ENCODE results near the gene CCSER1. TPM values are rescaled to one million over a fixed set of nuclear protein-coding genes. Genes with fewer than 3 reads are reported as not detected.

CCSER1 gene
- total RNA-seq, 4 donors from 2014 or later = 3.6 to 7.0 (median 5.5) TPM

DNA sequence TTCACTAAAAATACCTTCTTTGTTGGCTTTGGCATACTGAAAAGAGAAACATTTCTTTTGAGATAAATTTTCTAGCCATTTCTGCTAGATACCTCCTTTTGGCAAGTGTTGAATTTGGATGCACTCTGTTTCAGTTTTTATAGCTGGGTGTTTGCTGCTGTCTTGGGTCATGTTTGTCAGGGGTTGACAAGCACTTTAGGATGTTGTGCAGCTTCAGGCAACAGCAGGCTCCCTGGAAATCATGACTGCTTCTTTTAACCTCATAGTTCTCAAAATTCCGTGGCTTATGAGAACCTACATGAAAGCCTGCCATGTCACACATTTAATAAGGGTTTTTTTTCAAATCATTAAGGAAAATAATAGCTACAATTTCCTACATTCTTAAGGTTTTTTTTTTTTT lies 36.7 kb downstream of the CCSER1 start:
- TF ChIP-seq POLR2A (IDR thresholded peaks at IDR 0.05; ENCODE audit: low read depth) (no peak), POLR2AphosphoS5 (IDR thresholded peaks at IDR 0.05) (no peak), EP300 (IDR thresholded peaks at IDR 0.05) (no peak)
- TF ChIP-seq, protein P1, sequence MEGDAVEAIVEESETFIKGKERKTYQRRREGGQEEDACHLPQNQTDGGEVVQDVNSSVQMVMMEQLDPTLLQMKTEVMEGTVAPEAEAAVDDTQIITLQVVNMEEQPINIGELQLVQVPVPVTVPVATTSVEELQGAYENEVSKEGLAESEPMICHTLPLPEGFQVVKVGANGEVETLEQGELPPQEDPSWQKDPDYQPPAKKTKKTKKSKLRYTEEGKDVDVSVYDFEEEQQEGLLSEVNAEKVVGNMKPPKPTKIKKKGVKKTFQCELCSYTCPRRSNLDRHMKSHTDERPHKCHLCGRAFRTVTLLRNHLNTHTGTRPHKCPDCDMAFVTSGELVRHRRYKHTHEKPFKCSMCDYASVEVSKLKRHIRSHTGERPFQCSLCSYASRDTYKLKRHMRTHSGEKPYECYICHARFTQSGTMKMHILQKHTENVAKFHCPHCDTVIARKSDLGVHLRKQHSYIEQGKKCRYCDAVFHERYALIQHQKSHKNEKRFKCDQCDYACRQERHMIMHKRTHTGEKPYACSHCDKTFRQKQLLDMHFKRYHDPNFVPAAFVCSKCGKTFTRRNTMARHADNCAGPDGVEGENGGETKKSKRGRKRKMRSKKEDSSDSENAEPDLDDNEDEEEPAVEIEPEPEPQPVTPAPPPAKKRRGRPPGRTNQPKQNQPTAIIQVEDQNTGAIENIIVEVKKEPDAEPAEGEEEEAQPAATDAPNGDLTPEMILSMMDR (IDR thresholded peaks at IDR 0.05) = no peak

GRCh38 chr4:90165883-90166282 lies 38.7 kb downstream of the CCSER1 start:
- Histone ChIP-seq H3K4me1 (no peaks in the 10 kb centered on the region), H3K27me3 (no peaks in the 10 kb centered on the region), H3K4me3 (no peak overlapping the region), H3K36me3 (no peaks in the 10 kb centered on the region), H3K9me3 (no peaks in the 10 kb centered on the region), H3K27ac (replicated peaks in 1 of 4) (no peak overlapping the region)
- 89% methylated on average over 5 of the region's 5 CpGs for WGBS
- TF ChIP-seq POLR2A (IDR thresholded peaks at IDR 0.05; ENCODE audit: low read depth) (no peak), EP300 (IDR thresholded peaks at IDR 0.05) (no peak), POLR2AphosphoS5 (IDR thresholded peaks at IDR 0.05) (no peak)
- TF ChIP-seq, protein P1 (IDR thresholded peaks at IDR 0.05) = no peak
- intact Hi-C loops (cut with DNase I) = no loop called here
- DNase-seq (ENCODE audit: extremely low spot score) = no peak

More for the DNA sequence above, 36.7 kb downstream of the CCSER1 start:
- no peaks in the 10 kb centered on the region for H3K27me3 ChIP-seq
- H3K4me3 ChIP-seq = no peak overlapping the region
- peaks cover 0 to 8% (median 0%) of the 10 kb centered on the region in 4 donors for H3K4me1 ChIP-seq
- H3K9me3 ChIP-seq = no peaks in the 10 kb centered on the region
- H3K27ac ChIP-seq (replicated peaks in 1 of 4) = no peak overlapping the region
- intact Hi-C loops (cut with DNase I) = no loop called here
- H3K36me3 ChIP-seq = no peaks in the 10 kb centered on the region
- DNase-seq (ENCODE audit: extremely low spot score) = no peak
- 78% methylated on average over 1 of the region's 1 CpG for WGBS

DNA sequence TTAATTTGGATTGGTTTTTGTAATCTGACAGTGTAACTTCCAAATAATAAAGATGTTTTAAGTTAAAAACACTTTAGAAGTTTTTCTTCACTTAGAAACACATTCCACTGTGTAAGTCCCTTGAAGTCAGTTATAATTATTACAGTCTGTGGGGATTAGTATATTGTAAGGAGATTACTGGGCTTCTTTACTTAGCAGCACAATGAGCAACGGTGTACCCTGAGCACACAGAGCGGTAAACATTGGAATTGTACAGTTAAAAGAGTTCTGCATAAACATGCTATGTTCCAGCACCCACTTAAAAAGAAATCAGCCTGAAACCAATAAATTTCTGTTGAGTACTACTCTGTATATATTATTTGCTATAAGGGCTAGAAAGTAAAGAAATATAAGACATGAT lies 44.3 kb downstream of the CCSER1 start:
- TF ChIP-seq, protein P1 (IDR thresholded peaks at IDR 0.05) = no peak
- TF ChIP-seq EP300 (IDR thresholded peaks at IDR 0.05) = no peak
- no peak for TF ChIP-seq POLR2A (IDR thresholded peaks at IDR 0.05; ENCODE audit: low read depth)
- TF ChIP-seq POLR2AphosphoS5 (IDR thresholded peaks at IDR 0.05) = no peak
- 77% methylated on average over 2 of the region's 2 CpGs for WGBS
- Histone ChIP-seq H3K27ac (replicated peaks in 1 of 4) (no peak overlapping the region), H3K36me3 (no peaks in the 10 kb centered on the region), H3K4me3 (no peak overlapping the region), H3K27me3 (no peaks in the 10 kb centered on the region), H3K9me3 (no peaks in the 10 kb centered on the region), H3K4me1 (no peaks in the 10 kb centered on the region)
- intact Hi-C loops (cut with DNase I) = no loop called here
- DNase-seq (ENCODE audit: extremely low spot score) = no peak

GRCh38 chr4:90174621-90175023 lies 47.4 kb downstream of the CCSER1 start:
- H3K27me3 ChIP-seq = no peaks in the 10 kb centered on the region
- no peaks in the 10 kb centered on the region for H3K9me3 ChIP-seq
- H3K36me3 ChIP-seq = no peaks in the 10 kb centered on the region
- H3K4me3 ChIP-seq = no peak overlapping the region
- H3K4me1 ChIP-seq = no peaks in the 10 kb centered on the region
- no peak for DNase-seq (ENCODE audit: extremely low spot score)
- intact Hi-C loops (cut with DNase I) = no loop called here
- WGBS = 71% methylated on average over 3 of the region's 3 CpGs
- TF ChIP-seq, protein P1 (IDR thresholded peaks at IDR 0.05) = no peak
- TF ChIP-seq POLR2A (IDR thresholded peaks at IDR 0.05; ENCODE audit: low read depth) (no peak), EP300 (IDR thresholded peaks at IDR 0.05) (no peak), POLR2AphosphoS5 (IDR thresholded peaks at IDR 0.05) (no peak)
- no peak overlapping the region for H3K27ac ChIP-seq (replicated peaks in 1 of 4)

- Histone ChIP-seq H3K36me3 (no peaks in the 10 kb centered on the region), H3K27me3 (no peaks in the 10 kb centered on the region), H3K4me1 (no peaks in the 10 kb centered on the region), H3K27ac (replicated peaks in 1 of 4) (no peak overlapping the region), H3K9me3 (no peaks in the 10 kb centered on the region), H3K4me3 (no peak overlapping the region)
- TF ChIP-seq EP300 (IDR thresholded peaks at IDR 0.05) (no peak), POLR2A (IDR thresholded peaks at IDR 0.05; ENCODE audit: low read depth) (no peak), POLR2AphosphoS5 (IDR thresholded peaks at IDR 0.05) (no peak)
- TF ChIP-seq, protein P1 (IDR thresholded peaks at IDR 0.05) = no peak
- 95% methylated on average over 1 of the region's 1 CpG for WGBS
- no peak for DNase-seq (ENCODE audit: extremely low spot score)
- intact Hi-C loops (cut with DNase I) = no loop called here
Observed at GRCh38 chr4:90181644-90182043, 54.5 kb downstream of the CCSER1 start.

Data from esophagus muscularis mucosa (tissue), 4 donors.